Natural killer cell treated with Interleukin-12 subunit alpha and Interleukin-12 subunit beta and Interleukin-15 and Interleukin-18, amount 100 ng/mL, for 72 hours (primary cell): Measurements from ENCODE around the gene TNRC6C. TPM values are rescaled to one million over a fixed set of nuclear protein-coding genes. Genes with fewer than 3 reads are reported as not detected.

Experiments used
- ATAC-seq, 2 donors: fragments of 150-1000 bp; cut with Tn5 transposase in 1 of 2; sonication (Bioruptor Pico), chemical (Tn5 transposase) in 1 of 2; 2 replicates each; pipeline ENCODE4 v1.10.0; 2021
- DNase-seq: peaks from one replicate; pipeline ENCODE4 v3.0.0; 2022; ENCODE audit warnings: low spot score
- H3K27ac Mint-ChIP-seq, 2 donors: 1 replicate in 1 of 2; 2 replicates in 1 of 2; pipeline ENCODE4 v1.8.0; 2022; ENCODE audit warnings: mixed read lengths in 2 of 2, mild to moderate bottlenecking in 1 of 2, moderate library complexity in 1 of 2
- H3K27me3 Mint-ChIP-seq, 2 donors: 1 replicate in 1 of 2; 2 replicates in 1 of 2; pipeline ENCODE4 v1.8.0; 2022; ENCODE audit warnings: mixed read lengths in 2 of 2
- H3K36me3 Mint-ChIP-seq: one replicate; pipeline ENCODE4 v1.8.0; 2022; ENCODE audit warnings: mixed read lengths
- H3K4me1 Mint-ChIP-seq, 2 donors: 1 replicate in 1 of 2; 2 replicates in 1 of 2; pipeline ENCODE4 v1.8.0; 2022; ENCODE audit warnings: low read depth in 2 of 2, mixed read lengths in 2 of 2, mild to moderate bottlenecking in 1 of 2
- H3K4me3 Mint-ChIP-seq: one replicate; pipeline ENCODE4 v1.8.0; 2022; ENCODE audit warnings: mixed read lengths
- H3K9me3 Mint-ChIP-seq: 2 replicates; pipeline ENCODE4 v1.8.0; 2022; ENCODE audit warnings: mixed read lengths
- total RNA-seq, 2 donors: library from RNA; stranded (reverse); gene quantifications; one replicate each; pipeline ENCODE4 v1.2.3, GENCODE V29; 2022

The TNRC6C gene
- total RNA-seq, 2 donors from 2014 or later, result 28.1 to 32.1 TPM

- H3K4me3 Mint-ChIP-seq, result no peak overlapping the region
- H3K27ac Mint-ChIP-seq, result peak overlapping the region in 1 of 2 donors; percentile 70
- peaks cover 15 to 29% of the 10 kb centered on the region in 2 donors for H3K4me1 Mint-ChIP-seq
- no peaks in the 10 kb centered on the region for H3K9me3 Mint-ChIP-seq
- H3K36me3 Mint-ChIP-seq, result no peaks in the 10 kb centered on the region
- DNase-seq, result no peak
- no peak for ATAC-seq
- no peaks in the 10 kb centered on the region for H3K27me3 Mint-ChIP-seq
Measured at GRCh38 chr17:78143214-78144146, 185.0 kb downstream of the TNRC6C start.

- H3K4me3 Mint-ChIP-seq, result no peak overlapping the region
- H3K36me3 Mint-ChIP-seq, result no peaks in the 10 kb centered on the region
- H3K27me3 Mint-ChIP-seq, result no peaks in the 10 kb centered on the region
- DNase-seq (no peak), ATAC-seq (no peak)
- H3K4me1 Mint-ChIP-seq, result peaks cover 11 to 25% of the 10 kb centered on the region in 2 donors
- H3K27ac Mint-ChIP-seq, result no peak overlapping the region
- no peaks in the 10 kb centered on the region for H3K9me3 Mint-ChIP-seq
Measured at GRCh38 chr17:78144147-78144719, 185.7 kb downstream of the TNRC6C start.

- Mint-ChIP-seq H3K27me3 (no peaks in the 10 kb centered on the region), H3K27ac (no peak overlapping the region), H3K9me3 (no peaks in the 10 kb centered on the region), H3K36me3 (no peaks in the 10 kb centered on the region), H3K4me3 (no peak overlapping the region), H3K4me1 (peaks cover 6 to 21% of the 10 kb centered on the region in 2 donors)
- ATAC-seq (no peak), DNase-seq (no peak)
Measured at GRCh38 chr17:78144736-78145641, 186.5 kb downstream of the TNRC6C start.

GRCh38 chr17:78146471-78146869 lies 188.0 kb downstream of the TNRC6C start:
- Mint-ChIP-seq H3K4me3 (no peak overlapping the region), H3K27ac (no peak overlapping the region), H3K36me3 (no peaks in the 10 kb centered on the region), H3K4me1 (peaks cover 0 to 13% of the 10 kb centered on the region in 2 donors), H3K9me3 (no peaks in the 10 kb centered on the region), H3K27me3 (no peaks in the 10 kb centered on the region)
- no peak for DNase-seq
- no peak for ATAC-seq

GRCh38 chr17:78146881-78147280 lies 188.4 kb downstream of the TNRC6C start:
- H3K27ac Mint-ChIP-seq, result no peak overlapping the region

GRCh38 chr17:78147315-78147998 lies 189.0 kb downstream of the TNRC6C start:
- DNase-seq (no peak), ATAC-seq (no peak)
- H3K27ac Mint-ChIP-seq, result no peak overlapping the region
- no peaks in the 10 kb centered on the region for H3K9me3 Mint-ChIP-seq
- H3K27me3 Mint-ChIP-seq, result no peaks in the 10 kb centered on the region
- peaks cover 0 to 13% of the 10 kb centered on the region in 2 donors for H3K4me1 Mint-ChIP-seq
- H3K4me3 Mint-ChIP-seq, result no peak overlapping the region
- no peaks in the 10 kb centered on the region for H3K36me3 Mint-ChIP-seq

More at GRCh38 chr17:78146881-78147280, 188.4 kb downstream of the TNRC6C start:
- no peaks in the 10 kb centered on the region for H3K9me3 Mint-ChIP-seq
- ATAC-seq (no peak), DNase-seq (no peak)
- H3K27me3 Mint-ChIP-seq, result no peaks in the 10 kb centered on the region
- H3K36me3 Mint-ChIP-seq, result no peaks in the 10 kb centered on the region
- no peak overlapping the region for H3K4me3 Mint-ChIP-seq
- peaks cover 0 to 13% of the 10 kb centered on the region in 2 donors for H3K4me1 Mint-ChIP-seq

- Mint-ChIP-seq H3K4me3 (no peak overlapping the region), H3K4me1 (peaks cover 0 to 8% of the 10 kb centered on the region in 2 donors), H3K9me3 (no peaks in the 10 kb centered on the region), H3K27ac (no peak overlapping the region), H3K36me3 (no peaks in the 10 kb centered on the region), H3K27me3 (no peaks in the 10 kb centered on the region)
- DNase-seq, result no peak
- no peak for ATAC-seq
Measured at GRCh38 chr17:78148286-78149016, 189.9 kb downstream of the TNRC6C start.

GRCh38 chr17:78151514-78152008 lies 193.1 kb downstream of the TNRC6C start:
- Mint-ChIP-seq H3K27me3 (no peaks in the 10 kb centered on the region), H3K4me3 (no peak overlapping the region), H3K36me3 (no peaks in the 10 kb centered on the region), H3K4me1 (peaks cover 6 to 7% of the 10 kb centered on the region in 2 donors), H3K27ac (no peak overlapping the region), H3K9me3 (no peaks in the 10 kb centered on the region)
- no peak for ATAC-seq
- no peak for DNase-seq

GRCh38 chr17:78154903-78155811 lies 196.7 kb downstream of the TNRC6C start:
- peak overlapping the region; percentile 34 for H3K4me3 Mint-ChIP-seq
- no peak for DNase-seq
- peak overlapping the region in 1 of 2 donors; percentile 26 for H3K27ac Mint-ChIP-seq
- H3K9me3 Mint-ChIP-seq, result no peaks in the 10 kb centered on the region
- peaks cover 0 to 7% of the 10 kb centered on the region in 2 donors for H3K4me1 Mint-ChIP-seq
- peaks cover 0 to 3% of the 10 kb centered on the region in 2 donors for H3K27me3 Mint-ChIP-seq
- no peaks in the 10 kb centered on the region for H3K36me3 Mint-ChIP-seq
- ATAC-seq, result peak; percentile 65 to 83
